Suppressor macrophage (primary cell): Measurements from ENCODE around the gene PPP1R14C.

ENCODE experiments used
- DNase-seq, 4 experiments: peaks; one replicate each; pipeline ENCODE4 v3.0.0-alpha.2; 2020 to 2022

PPP1R14C gene

GRCh38 chr6:150298030-150298380 is 155.2 kb downstream of the PPP1R14C start:
- no peak for DNase-seq

DNA sequence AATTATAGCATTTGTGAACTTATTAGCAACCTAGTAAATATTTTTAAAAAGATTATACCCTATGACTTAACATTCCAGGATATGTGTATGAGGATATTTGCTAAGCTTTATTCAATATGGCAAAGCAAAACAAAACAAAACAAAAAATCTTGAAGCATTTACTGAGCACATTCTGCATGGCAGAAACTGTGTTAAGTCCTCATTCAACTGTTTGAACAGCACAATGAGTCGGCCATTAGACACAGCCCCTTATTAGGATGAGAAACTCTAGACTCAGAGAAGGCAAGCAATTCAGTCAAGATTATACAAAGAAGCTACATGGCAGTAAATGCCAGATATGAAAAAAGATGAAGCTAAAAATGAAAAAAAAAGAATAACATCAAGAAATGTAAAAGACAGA is 155.8 kb downstream of the PPP1R14C start:
- no peak for DNase-seq
